Activated CD4-positive, alpha-beta T cell treated with anti-CD3 and anti-CD28 coated beads for 24 hours (primary cell): ENCODE results near the gene TMEM131L.
A peak's percentile ranks its signal among the peaks of the same experiment; 100 is the strongest.
"Not testable (repeated sequence)": the region's sequence is repeated elsewhere in the genome, so short reads cannot be mapped to it uniquely, and the experiment has no call there.

Experiments
- DNase-seq, 2 donors: peaks; one replicate each; pipeline ENCODE4 v3.0.0-alpha.2; 2020; ENCODE audit warnings: low read depth in 2 of 2

The TMEM131L gene, protein sequence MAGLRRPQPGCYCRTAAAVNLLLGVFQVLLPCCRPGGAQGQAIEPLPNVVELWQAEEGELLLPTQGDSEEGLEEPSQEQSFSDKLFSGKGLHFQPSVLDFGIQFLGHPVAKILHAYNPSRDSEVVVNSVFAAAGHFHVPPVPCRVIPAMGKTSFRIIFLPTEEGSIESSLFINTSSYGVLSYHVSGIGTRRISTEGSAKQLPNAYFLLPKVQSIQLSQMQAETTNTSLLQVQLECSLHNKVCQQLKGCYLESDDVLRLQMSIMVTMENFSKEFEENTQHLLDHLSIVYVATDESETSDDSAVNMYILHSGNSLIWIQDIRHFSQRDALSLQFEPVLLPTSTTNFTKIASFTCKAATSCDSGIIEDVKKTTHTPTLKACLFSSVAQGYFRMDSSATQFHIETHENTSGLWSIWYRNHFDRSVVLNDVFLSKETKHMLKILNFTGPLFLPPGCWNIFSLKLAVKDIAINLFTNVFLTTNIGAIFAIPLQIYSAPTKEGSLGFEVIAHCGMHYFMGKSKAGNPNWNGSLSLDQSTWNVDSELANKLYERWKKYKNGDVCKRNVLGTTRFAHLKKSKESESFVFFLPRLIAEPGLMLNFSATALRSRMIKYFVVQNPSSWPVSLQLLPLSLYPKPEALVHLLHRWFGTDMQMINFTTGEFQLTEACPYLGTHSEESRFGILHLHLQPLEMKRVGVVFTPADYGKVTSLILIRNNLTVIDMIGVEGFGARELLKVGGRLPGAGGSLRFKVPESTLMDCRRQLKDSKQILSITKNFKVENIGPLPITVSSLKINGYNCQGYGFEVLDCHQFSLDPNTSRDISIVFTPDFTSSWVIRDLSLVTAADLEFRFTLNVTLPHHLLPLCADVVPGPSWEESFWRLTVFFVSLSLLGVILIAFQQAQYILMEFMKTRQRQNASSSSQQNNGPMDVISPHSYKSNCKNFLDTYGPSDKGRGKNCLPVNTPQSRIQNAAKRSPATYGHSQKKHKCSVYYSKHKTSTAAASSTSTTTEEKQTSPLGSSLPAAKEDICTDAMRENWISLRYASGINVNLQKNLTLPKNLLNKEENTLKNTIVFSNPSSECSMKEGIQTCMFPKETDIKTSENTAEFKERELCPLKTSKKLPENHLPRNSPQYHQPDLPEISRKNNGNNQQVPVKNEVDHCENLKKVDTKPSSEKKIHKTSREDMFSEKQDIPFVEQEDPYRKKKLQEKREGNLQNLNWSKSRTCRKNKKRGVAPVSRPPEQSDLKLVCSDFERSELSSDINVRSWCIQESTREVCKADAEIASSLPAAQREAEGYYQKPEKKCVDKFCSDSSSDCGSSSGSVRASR (N-terminal part only)

DNA sequence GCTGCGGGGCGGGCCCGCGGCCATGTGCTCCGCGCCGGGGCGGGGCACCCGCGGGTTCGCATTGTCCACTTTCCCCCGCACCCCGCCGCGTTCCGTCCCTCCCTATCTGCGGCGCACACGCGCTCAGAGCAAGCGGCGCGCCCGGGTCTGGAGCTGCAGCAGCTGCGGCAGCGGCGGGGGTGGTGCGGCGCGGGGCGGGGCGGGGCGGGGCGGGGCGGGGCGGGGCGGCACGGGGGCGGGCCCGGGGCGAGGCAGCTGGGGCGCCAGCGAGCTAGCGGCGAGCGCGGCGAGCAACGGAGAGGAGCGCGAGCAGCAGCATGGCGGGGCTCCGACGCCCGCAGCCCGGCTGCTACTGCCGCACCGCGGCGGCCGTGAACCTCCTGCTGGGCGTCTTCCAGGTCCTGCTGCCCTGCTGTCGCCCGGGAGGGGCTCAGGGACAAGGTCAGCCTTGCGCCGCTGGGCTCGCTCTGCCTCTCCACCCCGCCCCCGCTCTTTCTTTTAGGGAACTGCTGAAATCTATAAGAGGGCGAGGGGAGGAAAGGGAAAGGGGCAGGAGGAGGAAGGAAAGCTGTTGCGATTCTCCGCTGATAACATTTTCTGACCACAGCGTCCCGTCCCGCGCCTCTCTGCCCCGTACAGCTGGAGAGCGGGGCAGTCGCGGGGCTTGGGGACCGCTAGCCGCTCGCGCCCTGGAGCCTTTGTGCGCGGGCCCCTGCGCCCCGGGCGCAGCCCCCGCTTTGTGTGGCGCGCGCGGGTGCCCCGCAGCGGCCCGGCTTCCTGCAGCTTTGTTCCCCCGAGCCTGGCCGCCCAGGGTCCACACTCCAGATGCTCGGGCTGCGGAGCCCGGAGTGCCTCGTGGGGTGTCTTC is at the start of gene TMEM131L:
Gene TMEM131L, plus strand, starts transcription at position 280 of the 868 bp plus-strand sequence. Its CDS starts 38 bp downstream, at position 318.
- DNase-seq, result peak; percentile 49 to 56

DNA sequence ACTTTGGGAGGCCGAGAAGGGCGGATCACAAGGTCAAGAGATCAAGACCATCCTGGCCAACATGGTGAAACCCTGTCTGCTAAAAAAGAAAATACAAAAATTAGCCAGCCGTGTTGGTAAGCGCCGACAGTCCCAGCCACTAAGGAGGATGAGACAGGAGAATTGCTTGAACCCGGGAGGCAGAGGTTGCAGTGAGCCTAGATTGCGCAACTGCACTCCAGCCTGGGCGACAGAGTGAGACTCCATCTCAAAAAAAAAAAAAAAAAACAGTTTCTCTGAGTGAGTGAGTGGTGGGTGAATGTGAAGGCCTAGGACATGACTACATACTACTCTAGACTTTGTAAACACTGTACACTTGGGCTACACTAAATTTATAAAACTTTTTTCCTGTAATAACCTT is 49.7 kb upstream of the TMEM131L start:
- not testable (repeated sequence) for DNase-seq

DNA sequence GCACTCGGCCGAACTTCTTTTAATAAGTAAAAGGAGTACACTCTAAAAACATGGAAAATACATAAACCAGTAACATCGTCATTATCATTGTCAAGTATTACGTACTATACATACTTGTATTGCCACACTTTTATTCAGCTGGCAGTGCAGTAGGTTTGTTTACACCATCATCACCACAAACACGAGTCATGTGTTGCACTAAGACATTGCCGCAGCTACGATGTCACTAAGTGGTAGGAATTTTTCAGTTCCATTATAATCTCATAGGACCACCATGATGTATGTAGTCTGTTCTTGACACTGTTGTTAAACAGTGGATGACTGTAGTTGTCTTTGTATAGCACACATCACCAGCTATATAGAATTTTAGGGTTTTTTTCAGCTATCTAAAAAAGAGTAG is 48.0 kb upstream of the TMEM131L start:
- DNase-seq, result no peak

DNA sequence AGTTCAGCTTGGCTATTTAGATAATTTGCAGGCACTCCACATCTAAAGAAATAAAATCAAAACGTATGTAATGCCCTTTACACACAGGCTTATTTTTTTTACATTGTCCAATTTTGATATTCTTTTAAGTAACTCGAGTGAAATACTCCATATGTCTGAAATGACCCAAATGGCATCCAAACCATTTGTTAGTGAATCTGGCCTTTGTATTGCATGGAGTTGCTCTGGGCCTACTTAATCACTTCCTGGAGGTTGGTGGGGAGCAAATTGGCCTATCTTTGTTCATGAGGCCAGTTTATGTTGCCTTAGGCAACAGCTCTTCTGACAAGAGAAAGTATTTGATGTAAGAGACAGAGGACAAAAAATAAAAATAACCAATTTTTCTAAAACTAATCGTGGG is 47.6 kb upstream of the TMEM131L start:
- DNase-seq, result no peak

DNA sequence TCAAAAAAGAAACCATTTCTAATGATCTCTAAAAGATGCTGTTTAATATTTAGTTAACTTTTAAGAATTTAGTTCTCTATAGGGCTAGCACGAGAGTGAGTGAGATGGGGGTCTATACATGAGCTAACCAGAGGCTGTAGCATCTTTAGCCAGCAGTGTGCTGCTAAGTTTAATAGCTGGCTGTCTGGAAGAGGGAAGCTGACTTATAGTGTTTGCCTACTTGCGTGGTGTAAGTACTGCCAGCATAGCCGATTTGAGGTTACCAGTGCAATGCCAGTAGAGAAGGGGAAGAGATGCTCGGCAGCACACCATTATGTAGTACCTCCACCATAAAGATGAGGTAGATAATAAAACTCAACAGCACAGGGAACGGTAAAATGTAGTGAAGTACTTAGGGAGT is 47.1 kb upstream of the TMEM131L start:
- no peak for DNase-seq

DNA sequence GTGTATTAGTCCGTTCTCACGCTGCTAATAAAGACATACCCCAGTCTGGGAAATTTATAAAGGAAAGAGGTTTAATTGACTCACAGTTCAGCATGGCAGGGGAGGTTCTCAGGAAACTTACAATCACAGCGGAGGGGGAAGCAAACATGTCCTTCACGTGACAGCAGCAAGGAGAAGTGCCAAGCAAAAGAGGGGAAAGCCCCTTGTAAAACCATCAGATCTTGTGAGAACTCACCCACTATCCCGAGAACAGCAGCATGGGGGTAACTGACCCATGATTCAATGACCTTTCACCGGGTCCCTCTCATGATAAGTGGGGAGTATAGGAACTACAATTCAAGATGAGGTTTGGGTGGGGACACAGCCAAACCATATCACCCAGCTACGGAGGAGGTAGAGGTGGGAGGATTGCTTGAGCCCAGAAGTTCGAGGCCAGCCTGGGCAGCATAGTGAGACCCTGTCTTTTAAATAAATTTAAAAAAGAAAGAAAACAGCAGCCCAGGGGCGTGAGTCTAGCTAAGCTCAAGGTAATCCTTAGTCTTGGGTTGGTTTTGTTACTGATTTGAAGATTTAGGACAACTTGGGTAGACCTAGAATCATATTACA is 46.4 kb upstream of the TMEM131L start:
- no peak for DNase-seq

DNA sequence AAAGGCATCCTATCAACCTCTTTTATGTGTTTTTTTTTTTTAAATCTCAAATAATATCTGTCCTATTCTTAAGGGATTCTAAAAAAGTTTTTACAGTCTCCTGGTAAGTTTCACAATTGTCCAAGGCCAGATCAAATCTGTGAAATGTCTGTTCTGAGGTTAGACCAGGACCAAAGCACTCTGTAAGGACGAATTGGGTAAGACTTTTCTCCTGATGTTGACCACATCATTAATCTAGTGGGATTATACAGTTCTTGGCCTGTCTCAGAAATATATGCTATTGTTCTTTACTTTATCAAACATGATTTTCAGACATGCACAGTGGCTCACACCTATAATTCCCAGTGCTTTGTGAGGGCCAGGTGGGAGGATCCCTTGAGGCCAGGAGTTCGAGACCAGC is 45.8 kb upstream of the TMEM131L start:
- DNase-seq, result no peak

DNA sequence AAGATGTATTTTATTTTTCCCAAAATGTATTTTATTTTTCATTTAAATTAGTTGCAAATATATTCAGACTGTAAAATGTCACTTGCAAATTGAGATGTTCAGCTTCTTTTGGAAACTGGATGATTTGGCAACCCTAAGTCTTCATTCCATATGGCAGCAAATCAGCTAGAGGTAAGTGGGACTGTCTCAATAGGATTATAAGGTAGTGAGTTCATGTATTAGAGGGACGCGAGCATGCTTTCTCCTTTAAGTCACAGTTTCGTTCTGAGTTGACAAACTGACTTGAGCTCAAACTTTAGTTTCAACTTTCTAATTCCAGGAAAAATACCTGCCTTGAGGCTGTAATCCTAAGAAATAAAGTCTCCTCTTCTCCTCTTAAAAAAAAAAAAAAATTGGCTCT is 44.2 kb upstream of the TMEM131L start:
- DNase-seq, result no peak

DNA sequence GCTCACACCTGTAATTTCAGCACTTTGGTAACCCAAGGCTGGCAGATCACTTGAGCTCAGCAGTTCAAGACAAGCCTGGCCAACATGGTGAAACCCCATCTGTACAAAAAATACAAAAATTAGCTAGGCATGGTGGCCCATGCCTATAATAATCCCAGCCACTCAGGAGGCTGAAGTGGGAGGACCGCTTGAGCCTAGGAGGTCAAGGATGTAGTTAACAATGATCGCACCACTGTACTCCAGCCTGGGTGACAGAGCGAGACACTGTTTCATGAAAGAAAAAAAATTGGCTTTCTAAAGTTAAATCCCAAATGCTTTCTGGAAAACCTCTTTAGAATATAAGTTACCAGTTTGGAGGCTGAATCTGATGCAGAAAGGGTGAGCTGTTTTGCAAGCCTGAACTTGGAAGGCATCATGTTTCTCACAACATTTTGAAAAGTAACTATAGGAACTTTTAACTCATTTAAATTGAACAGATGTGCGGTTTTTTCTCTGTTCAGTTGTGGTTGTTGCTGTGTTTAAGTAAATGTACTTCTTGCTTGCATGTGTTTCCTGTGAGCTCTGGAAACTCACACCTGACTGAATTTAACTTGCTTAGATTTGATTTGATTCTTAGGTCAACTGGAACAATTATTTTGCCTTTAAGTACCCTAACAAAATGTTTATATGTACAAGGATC is 39.8 kb upstream of the TMEM131L start:
- no peak for DNase-seq

DNA sequence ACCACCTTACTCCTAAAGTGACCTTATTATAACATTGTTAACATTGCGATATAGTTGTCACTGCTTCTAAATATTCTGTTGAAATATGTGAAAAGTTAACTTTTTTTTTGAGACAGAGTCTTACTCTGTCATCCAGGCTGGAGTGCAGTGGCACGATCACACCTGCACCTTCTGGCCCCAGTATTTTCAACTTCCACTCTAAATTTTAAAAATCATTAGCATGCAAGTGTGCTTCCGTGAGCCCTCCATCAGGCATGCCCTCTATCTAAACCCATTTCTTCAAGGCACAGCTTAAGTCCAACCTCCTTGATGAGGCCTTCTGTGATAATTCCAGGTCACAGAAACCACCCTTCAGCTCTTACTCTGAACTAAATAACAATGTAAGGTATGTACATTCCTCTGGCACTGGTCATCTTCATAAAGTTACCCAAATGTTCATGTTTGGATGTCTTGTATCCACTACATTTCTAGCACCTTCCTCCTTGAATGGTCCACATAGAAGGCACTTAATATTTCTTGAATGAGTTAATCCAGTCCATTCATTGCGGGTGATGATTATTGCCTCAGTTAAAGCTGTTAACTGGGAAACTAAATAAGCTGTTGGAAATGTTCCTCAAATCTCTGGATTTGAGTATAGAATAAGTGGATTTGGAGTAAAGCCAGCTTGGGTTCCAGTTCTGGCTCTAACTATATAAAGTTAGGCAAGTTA is 38.6 kb upstream of the TMEM131L start:
- no peak for DNase-seq

DNA sequence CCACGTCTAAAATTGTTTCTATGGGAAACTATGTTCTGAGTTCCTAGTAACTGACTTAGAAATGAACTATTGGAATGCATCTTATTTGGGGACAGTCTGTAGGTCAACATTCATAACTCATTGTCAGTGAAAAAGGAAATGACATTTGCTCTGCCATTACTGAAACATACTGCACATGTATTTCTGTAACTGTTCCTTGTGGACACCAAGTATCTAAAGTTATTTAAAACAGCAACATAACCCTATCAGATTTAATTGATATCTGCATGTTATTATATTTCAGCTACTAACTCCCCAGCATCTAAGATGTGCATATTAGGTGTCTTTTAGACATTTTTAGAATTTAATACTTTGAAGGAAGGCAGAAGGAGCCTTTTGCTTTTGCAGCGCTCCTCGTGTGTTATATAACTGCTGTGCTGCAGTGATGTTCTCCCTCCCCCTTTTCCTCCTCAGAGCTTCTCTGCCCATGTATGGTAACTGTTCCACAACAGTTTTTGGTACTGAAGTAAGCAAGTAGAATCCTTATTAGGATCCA is 37.2 kb upstream of the TMEM131L start:
- DNase-seq, result no peak

DNA sequence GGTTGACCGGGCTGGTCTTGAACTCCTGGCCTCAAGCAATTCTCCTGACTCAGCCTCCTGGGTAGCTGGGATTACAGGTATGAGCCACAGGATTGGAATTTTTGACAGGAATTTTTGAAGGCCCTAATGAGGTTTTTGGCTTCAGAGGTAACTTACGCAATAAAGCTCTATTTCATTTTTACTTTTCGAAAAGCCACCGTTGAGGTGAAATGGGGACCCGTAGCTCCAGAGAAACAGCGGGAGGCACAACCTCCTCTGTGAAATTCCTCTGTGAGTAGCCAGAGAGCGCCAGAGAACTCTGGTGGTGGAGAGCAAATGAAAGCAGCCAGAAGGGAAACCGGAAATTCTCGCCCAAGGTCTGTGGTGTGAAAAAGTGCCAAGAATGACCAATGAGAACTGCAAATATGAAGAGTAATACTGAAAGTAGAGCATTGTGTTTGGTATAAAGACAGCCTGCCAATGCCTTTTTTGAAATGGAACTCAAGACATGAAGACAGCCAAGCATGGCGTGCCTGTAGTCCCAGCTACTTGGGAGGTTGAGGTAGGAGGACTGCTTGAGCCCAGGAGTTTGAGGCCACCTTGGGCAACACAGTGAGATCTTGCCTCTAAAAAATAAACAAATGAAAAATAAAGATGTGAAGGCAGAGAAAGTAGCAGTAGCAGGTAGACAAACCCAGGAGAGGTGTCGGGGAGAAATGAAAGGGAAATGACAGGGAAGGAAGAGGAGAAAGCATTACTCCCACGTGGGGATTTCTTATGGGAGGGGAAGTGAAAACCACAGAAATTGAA is 33.0 kb upstream of the TMEM131L start:
- peak; percentile 41 to 42 for DNase-seq

DNA sequence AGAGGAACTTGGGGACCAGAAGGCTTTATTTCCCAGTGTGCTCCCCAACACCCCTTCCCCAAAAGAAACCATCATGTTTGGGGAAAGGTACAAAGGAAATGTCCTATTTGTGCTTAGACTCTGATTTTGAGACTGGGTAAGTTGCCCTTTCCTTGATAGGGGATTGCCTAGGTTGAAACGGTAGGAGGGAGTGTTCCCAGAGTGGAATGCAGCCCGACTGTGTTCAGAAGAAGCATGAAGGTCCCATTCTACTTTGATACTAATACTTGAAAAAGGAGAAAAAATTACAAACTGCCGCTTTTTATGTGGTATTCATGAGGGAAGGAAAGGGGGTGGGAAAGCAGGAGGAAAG is 32.4 kb upstream of the TMEM131L start:
- no peak for DNase-seq

DNA sequence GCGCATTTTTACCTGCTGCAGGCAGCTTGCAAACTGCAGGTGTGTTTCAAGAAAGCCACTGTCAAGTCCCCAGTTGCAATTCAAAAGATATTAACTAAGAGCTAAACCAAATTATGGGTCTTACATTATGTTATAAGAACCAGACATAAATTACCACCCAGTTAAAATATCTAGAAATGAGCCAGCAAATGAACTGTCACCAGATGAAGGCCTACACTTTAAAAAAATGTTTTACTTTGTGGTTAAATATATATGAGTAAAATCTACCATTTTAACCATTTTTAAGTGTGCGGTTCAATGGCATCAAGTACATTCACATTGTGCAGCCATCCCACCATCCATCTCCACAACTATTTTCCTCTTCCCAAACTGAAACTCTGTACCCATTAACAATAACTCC is 32.0 kb upstream of the TMEM131L start:
- no peak for DNase-seq

DNA sequence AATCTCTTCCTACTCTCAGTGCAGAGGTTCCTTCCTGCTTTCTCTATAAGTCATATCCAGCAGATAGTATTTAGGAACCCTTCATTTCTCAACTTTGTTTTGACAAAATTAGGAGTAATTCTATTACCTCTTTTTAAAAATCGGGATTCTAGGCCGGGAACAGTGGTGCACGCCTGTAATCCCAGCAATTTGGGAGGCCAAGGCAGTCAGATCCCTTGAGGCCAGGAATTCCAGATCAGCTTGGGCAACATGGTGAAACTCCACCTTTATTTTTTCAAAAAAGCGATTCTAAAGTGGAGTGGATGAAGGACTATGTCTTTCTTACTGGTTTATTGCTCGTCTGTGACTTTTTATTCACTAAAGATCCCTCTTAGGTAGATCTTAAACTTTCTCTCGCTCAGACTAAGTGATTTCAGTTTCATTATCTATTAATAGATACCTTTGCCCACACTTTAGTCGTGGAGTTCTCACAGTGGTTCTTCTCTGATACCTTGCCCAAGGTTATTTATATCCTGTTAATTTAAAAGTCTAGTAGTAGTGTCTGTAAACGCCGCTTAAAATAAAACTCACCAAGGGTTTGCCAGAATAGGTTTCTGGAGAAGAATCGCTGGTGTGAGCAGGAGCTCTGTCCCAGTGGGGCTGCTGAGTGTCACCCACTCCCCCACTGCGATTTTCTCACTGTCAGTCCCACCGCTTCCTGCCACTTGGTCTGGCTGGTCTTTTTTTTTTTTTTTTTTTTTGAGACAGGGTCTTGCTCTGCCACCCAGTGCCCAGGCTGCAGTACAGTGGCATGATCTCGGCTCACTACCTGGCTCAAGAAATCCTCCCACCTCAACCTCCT is 27.0 kb upstream of the TMEM131L start:
- DNase-seq, result no peak

DNA sequence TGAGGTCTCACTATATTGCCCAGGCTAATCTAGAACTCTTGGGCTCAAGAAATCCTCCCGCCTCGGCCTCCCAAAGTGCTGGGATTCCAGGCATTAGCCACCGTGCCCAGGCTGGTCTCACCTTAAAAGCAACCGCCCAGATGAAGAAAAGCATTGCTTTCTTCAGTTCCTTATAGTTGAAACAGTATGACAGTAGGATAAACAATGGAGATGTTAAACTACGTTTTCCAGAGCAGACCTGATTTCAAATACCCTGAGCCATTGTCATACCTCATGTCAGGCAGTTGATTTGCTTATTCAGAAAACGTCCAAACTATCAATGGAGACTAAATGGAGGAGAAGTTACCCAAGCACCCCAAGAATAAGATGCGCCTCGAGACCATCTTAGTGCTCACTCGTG is 26.3 kb upstream of the TMEM131L start:
- no peak for DNase-seq

DNA sequence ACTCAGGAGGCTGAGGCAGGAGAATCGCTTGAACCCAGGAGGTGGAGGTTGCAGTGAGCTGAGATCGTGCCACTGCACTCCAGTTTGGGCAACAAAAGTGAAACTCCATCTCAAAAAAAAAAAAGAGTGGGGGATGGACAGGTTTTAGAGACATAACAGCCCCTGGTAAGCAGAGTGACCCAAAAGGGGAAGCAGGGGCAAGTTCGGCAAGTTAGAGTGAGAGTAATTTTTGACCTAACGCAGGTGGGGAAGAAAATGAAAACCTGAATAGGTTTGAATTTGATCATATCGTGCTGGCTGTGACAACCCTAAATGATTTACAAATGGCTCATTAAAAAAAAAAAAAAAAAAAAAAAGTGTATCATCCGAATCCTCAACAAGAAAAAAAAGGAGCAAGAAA is 25.7 kb upstream of the TMEM131L start:
- DNase-seq, result no peak
